Suprapubic skin (tissue), 4 donors: ENCODE data around the gene TMEM259. TPM values are rescaled to one million over a fixed set of nuclear protein-coding genes. Genes with fewer than 3 reads are reported as not detected.

Source experiments
- DNase-seq, 2 donors: peaks; one replicate each; pipeline ENCODE4 v3.0.0-alpha.2; 2019; ENCODE audit warnings: low spot score in 2 of 2
- H3K27ac ChIP-seq: fragments of 200-600 bp; sonication (generic); one replicate; pipeline ENCODE4 v1.5.1; 2019
- H3K27me3 ChIP-seq: fragments of 200-600 bp; sonication (generic); one replicate; pipeline ENCODE4 v1.5.1; 2019
- H3K36me3 ChIP-seq: fragments of 200-600 bp; sonication (generic); one replicate; pipeline ENCODE4 v1.5.1; 2019
- H3K4me1 ChIP-seq: fragments of 200-600 bp; sonication (generic); one replicate; pipeline ENCODE4 v1.5.1; 2019
- H3K4me3 ChIP-seq: fragments of 200-600 bp; sonication (generic); one replicate; pipeline ENCODE4 v1.5.1; 2019; ENCODE audit warnings: mild to moderate bottlenecking
- H3K9me3 ChIP-seq: fragments of 200-600 bp; sonication (generic); one replicate; pipeline ENCODE4 v1.5.1; 2019
- CTCF ChIP-seq, 2 donors: fragments of 200-600 bp in 1 of 2; fragments of 450-650 bp in 1 of 2; sonication (generic) in 1 of 2; IDR thresholded peaks; one replicate each; pipeline ENCODE4 v1.5.1; 2016 to 2019; ENCODE audit warnings: antibody characterized with exemption in 2 of 2, mild to moderate bottlenecking in 1 of 2, moderate library complexity in 1 of 2
- EP300 ChIP-seq: sonication (generic); formaldehyde crosslinking; IDR thresholded peaks from one replicate; pipeline ENCODE4 v1.6.1; 2017; ENCODE audit warnings: antibody characterized with exemption
- POLR2A ChIP-seq, 2 donors: fragments of 450-650 bp; IDR thresholded peaks; one replicate each; pipeline ENCODE4 v1.6.1; 2017; ENCODE audit warnings: antibody characterized with exemption in 2 of 2, mild to moderate bottlenecking in 2 of 2, moderate library complexity in 2 of 2
- POLR2AphosphoS5 ChIP-seq, 3 donors: sonication (generic); formaldehyde crosslinking; IDR thresholded peaks; one replicate each; pipeline ENCODE4 v1.6.1; 2017; ENCODE audit warnings: antibody characterized with exemption in 3 of 3
- WGBS: methylation state at CpG from one replicate; pipeline ENCODE4 v1.1.5; 2018; 5-methylcytosine and 5-hydroxymethylcytosine counted together
- total RNA-seq, 4 donors: library from RNA; depleted of rRNA; stranded (reverse); fragments of >200 nt; gene quantifications; one replicate each; pipeline ENCODE4 v1.1.0, GENCODE V29; 2016

The TMEM259 gene
- total RNA-seq, 4 donors from 2014 or later: 165 to 349 (median 243) TPM

GRCh38 chr19:1057176-1057855, 36.4 kb upstream of the TMEM259 start:
- DNase-seq: no peak
- no peaks in the 10 kb centered on the region for H3K4me1 ChIP-seq
- no peak overlapping the region for H3K4me3 ChIP-seq
- 65% methylated on average over 3 of the region's 3 CpGs for WGBS
- H3K36me3 ChIP-seq: peaks cover 39% of the 10 kb centered on the region
- TF ChIP-seq POLR2A (IDR thresholded peaks at IDR 0.05) (no peak), EP300 (no peak), CTCF (IDR thresholded peaks at IDR 0.05) (no peak), POLR2AphosphoS5 (IDR thresholded peaks at IDR 0.05) (no peak)
- H3K27ac ChIP-seq: no peak overlapping the region
- no peaks in the 10 kb centered on the region for H3K27me3 ChIP-seq
- peaks cover 13% of the 10 kb centered on the region for H3K9me3 ChIP-seq

GRCh38 chr19:1055886-1056620, 35.1 kb upstream of the TMEM259 start:
- no peak for DNase-seq
- no peak overlapping the region for H3K4me3 ChIP-seq
- 87% methylated on average over 6 of the region's 20 CpGs for WGBS
- H3K9me3 ChIP-seq: peaks cover 13% of the 10 kb centered on the region
- no peak overlapping the region for H3K27ac ChIP-seq
- peaks cover 39% of the 10 kb centered on the region for H3K36me3 ChIP-seq
- no peak for TF ChIP-seq EP300
- no peak for TF ChIP-seq POLR2AphosphoS5 (IDR thresholded peaks at IDR 0.05)
- no peak for TF ChIP-seq POLR2A (IDR thresholded peaks at IDR 0.05)
- TF ChIP-seq CTCF (IDR thresholded peaks at IDR 0.05): no peak
- no peaks in the 10 kb centered on the region for H3K4me1 ChIP-seq
- no peaks in the 10 kb centered on the region for H3K27me3 ChIP-seq

- Histone ChIP-seq H3K9me3 (peaks cover 13% of the 10 kb centered on the region), H3K4me1 (no peaks in the 10 kb centered on the region), H3K4me3 (no peak overlapping the region), H3K27me3 (no peaks in the 10 kb centered on the region), H3K36me3 (peaks cover 38% of the 10 kb centered on the region), H3K27ac (no peak overlapping the region)
- WGBS: no CpG with 5 or more reads among the region's 14 CpGs
- DNase-seq: no peak
- TF ChIP-seq EP300 (no peak), CTCF (IDR thresholded peaks at IDR 0.05) (no peak), POLR2A (IDR thresholded peaks at IDR 0.05) (no peak), POLR2AphosphoS5 (IDR thresholded peaks at IDR 0.05) (no peak)
Observed at GRCh38 chr19:1055028-1055425, 34.1 kb upstream of the TMEM259 start.

GRCh38 chr19:1054102-1055027, 33.4 kb upstream of the TMEM259 start:
- TF ChIP-seq POLR2AphosphoS5 (IDR thresholded peaks at IDR 0.05): no peak
- Histone ChIP-seq H3K36me3 (peaks cover 36% of the 10 kb centered on the region), H3K4me3 (no peak overlapping the region), H3K4me1 (no peaks in the 10 kb centered on the region), H3K27me3 (no peaks in the 10 kb centered on the region), H3K9me3 (peaks cover 13% of the 10 kb centered on the region), H3K27ac (no peak overlapping the region)
- WGBS: 87% methylated on average over 10 of the region's 28 CpGs
- no peak for DNase-seq

- Histone ChIP-seq H3K9me3 (peaks cover 13% of the 10 kb centered on the region), H3K27me3 (no peaks in the 10 kb centered on the region), H3K36me3 (peaks cover 28% of the 10 kb centered on the region), H3K27ac (no peak overlapping the region), H3K4me1 (no peaks in the 10 kb centered on the region), H3K4me3 (no peak overlapping the region)
- no peak for DNase-seq
- TF ChIP-seq EP300 (no peak), POLR2A (IDR thresholded peaks at IDR 0.05) (no peak), CTCF (IDR thresholded peaks at IDR 0.05) (no peak), POLR2AphosphoS5 (IDR thresholded peaks at IDR 0.05) (no peak)
- 92% methylated on average over 14 of the region's 31 CpGs for WGBS
Observed at GRCh38 chr19:1053176-1054101, 32.5 kb upstream of the TMEM259 start.
